ENCODE results near the gene GRK6.

Gene GRK6

DNA sequence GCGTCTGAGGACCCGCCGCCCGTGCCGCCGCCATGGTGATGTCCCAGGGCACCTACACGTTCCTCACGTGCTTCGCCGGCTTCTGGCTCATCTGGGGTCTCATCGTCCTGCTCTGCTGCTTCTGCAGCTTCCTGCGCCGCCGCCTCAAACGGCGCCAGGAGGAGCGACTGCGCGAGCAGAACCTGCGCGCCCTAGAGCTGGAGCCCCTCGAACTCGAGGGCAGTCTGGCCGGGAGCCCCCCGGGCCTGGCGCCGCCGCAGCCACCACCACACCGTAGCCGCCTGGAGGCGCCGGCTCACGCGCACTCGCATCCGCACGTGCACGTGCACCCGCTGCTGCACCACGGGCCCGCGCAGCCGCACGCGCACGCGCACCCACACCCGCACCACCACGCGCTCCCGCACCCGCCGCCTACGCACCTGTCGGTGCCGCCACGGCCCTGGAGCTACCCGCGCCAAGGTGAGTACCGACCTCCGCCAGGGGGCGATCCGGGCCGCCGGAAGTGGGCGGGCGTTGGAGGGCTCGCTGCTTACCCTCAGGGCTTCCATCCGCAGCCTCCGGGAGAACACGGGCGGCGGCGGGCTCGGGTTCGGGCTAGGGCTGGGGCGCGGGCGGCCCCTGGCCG lies 28.7 kb downstream of the GRK6 start (continued):
- TF ChIP-seq KLF9 (tag by site-specific recombination; IDR thresholded peaks at IDR 0.05; ENCODE audit: low read depth) (no peak), ZNF248 (tag by site-specific recombination; IDR thresholded peaks at IDR 0.05) (no peak), ZNF140 (tag by site-specific recombination; IDR thresholded peaks at IDR 0.05) (no peak), ZFP3 (tag by site-specific recombination; IDR thresholded peaks at IDR 0.05; ENCODE audit: low read depth) (no peak), HOXD13 (CRISPR knock-in tag; IDR thresholded peaks at IDR 0.05; ENCODE audit: borderline replicate concordance) (no peak), ZNF133 (tag by site-specific recombination; IDR thresholded peaks at IDR 0.05) (no peak), ZNF747 (tag by site-specific recombination; IDR thresholded peaks at IDR 0.05) (no peak), ZNF776 (tag by site-specific recombination; IDR thresholded peaks at IDR 0.05; ENCODE audit: borderline replicate concordance) (no peak), ZNF214 (tag by site-specific recombination; IDR thresholded peaks at IDR 0.05; ENCODE audit: borderline replicate concordance) (no peak), MYNN (tag by site-specific recombination; IDR thresholded peaks at IDR 0.05; ENCODE audit: borderline replicate concordance) (no peak; the same call in 1 of the 2 replicates), BCL11A (tag by site-specific recombination; IDR thresholded peaks at IDR 0.05; ENCODE audit: low read depth) (no peak; the same call in 1 of the 2 replicates), TRIM28 (IDR thresholded peaks at IDR 0.05; ENCODE audit: borderline replicate concordance, low read length) (no peak), ZNF473 (tag by site-specific recombination; IDR thresholded peaks at IDR 0.05) (no peak), ZNF121 (tag by site-specific recombination; IDR thresholded peaks at IDR 0.05) (no peak), ZXDB (tag by site-specific recombination; IDR thresholded peaks at IDR 0.05) (0 out of 2 replicates have a peak, but pooled peaks have one; percentile 72), ZNF24 (tag by site-specific recombination; IDR thresholded peaks at IDR 0.05) (no peak), ZNF423 (tag by site-specific recombination; IDR thresholded peaks at IDR 0.05) (no peak), ZNF596 (tag by site-specific recombination; IDR thresholded peaks at IDR 0.05) (peak; percentile 49; the same call in 1 of the 2 replicates), ZSCAN16 (tag by site-specific recombination; IDR thresholded peaks at IDR 0.05) (no peak), SETDB1 (IDR thresholded peaks at IDR 0.05; ENCODE audit: insufficient read length, low read length) (no peak), ZNF433 (tag by site-specific recombination; IDR thresholded peaks at IDR 0.05; ENCODE audit: low read depth) (no peak), ZNF777 (tag by site-specific recombination; IDR thresholded peaks at IDR 0.05; ENCODE audit: borderline replicate concordance) (peak; percentile 94)
- TF ChIP-seq, protein P1, sequence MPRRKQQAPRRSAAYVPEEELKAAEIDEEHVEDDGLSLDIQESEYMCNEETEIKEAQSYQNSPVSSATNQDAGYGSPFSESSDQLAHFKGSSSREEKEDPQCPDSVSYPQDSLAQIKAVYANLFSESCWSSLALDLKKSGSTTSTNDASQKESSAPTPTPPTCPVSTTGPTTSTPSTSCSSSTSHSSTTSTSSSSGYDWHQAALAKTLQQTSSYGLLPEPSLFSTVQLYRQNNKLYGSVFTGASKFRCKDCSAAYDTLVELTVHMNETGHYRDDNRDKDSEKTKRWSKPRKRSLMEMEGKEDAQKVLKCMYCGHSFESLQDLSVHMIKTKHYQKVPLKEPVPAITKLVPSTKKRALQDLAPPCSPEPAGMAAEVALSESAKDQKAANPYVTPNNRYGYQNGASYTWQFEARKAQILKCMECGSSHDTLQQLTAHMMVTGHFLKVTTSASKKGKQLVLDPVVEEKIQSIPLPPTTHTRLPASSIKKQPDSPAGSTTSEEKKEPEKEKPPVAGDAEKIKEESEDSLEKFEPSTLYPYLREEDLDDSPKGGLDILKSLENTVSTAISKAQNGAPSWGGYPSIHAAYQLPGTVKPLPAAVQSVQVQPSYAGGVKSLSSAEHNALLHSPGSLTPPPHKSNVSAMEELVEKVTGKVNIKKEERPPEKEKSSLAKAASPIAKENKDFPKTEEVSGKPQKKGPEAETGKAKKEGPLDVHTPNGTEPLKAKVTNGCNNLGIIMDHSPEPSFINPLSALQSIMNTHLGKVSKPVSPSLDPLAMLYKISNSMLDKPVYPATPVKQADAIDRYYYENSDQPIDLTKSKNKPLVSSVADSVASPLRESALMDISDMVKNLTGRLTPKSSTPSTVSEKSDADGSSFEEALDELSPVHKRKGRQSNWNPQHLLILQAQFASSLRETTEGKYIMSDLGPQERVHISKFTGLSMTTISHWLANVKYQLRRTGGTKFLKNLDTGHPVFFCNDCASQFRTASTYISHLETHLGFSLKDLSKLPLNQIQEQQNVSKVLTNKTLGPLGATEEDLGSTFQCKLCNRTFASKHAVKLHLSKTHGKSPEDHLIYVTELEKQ (tag by site-specific recombination; IDR thresholded peaks at IDR 0.05; ENCODE audit: borderline replicate concordance), result 0 out of 2 replicates have a peak, but pooled peaks have one; percentile 29
- TF ChIP-seq, protein P2, sequence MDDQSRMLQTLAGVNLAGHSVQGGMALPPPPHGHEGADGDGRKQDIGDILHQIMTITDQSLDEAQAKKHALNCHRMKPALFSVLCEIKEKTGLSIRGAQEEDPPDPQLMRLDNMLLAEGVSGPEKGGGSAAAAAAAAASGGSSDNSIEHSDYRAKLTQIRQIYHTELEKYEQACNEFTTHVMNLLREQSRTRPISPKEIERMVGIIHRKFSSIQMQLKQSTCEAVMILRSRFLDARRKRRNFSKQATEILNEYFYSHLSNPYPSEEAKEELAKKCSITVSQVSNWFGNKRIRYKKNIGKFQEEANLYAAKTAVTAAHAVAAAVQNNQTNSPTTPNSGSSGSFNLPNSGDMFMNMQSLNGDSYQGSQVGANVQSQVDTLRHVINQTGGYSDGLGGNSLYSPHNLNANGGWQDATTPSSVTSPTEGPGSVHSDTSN (CRISPR knock-in tag; IDR thresholded peaks at IDR 0.05), result no peak; the same call in 1 of the 2 replicates
- TF ChIP-seq, protein P3, sequence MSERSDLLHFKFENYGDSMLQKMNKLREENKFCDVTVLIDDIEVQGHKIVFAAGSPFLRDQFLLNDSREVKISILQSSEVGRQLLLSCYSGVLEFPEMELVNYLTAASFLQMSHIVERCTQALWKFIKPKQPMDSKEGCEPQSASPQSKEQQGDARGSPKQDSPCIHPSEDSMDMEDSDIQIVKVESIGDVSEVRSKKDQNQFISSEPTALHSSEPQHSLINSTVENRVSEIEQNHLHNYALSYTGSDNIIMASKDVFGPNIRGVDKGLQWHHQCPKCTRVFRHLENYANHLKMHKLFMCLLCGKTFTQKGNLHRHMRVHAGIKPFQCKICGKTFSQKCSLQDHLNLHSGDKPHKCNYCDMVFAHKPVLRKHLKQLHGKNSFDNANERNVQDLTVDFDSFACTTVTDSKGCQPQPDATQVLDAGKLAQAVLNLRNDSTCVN (tag by site-specific recombination; optimal IDR thresholded peaks at IDR 0.05), result peak; percentile 95
- TF ChIP-seq, protein P4, sequence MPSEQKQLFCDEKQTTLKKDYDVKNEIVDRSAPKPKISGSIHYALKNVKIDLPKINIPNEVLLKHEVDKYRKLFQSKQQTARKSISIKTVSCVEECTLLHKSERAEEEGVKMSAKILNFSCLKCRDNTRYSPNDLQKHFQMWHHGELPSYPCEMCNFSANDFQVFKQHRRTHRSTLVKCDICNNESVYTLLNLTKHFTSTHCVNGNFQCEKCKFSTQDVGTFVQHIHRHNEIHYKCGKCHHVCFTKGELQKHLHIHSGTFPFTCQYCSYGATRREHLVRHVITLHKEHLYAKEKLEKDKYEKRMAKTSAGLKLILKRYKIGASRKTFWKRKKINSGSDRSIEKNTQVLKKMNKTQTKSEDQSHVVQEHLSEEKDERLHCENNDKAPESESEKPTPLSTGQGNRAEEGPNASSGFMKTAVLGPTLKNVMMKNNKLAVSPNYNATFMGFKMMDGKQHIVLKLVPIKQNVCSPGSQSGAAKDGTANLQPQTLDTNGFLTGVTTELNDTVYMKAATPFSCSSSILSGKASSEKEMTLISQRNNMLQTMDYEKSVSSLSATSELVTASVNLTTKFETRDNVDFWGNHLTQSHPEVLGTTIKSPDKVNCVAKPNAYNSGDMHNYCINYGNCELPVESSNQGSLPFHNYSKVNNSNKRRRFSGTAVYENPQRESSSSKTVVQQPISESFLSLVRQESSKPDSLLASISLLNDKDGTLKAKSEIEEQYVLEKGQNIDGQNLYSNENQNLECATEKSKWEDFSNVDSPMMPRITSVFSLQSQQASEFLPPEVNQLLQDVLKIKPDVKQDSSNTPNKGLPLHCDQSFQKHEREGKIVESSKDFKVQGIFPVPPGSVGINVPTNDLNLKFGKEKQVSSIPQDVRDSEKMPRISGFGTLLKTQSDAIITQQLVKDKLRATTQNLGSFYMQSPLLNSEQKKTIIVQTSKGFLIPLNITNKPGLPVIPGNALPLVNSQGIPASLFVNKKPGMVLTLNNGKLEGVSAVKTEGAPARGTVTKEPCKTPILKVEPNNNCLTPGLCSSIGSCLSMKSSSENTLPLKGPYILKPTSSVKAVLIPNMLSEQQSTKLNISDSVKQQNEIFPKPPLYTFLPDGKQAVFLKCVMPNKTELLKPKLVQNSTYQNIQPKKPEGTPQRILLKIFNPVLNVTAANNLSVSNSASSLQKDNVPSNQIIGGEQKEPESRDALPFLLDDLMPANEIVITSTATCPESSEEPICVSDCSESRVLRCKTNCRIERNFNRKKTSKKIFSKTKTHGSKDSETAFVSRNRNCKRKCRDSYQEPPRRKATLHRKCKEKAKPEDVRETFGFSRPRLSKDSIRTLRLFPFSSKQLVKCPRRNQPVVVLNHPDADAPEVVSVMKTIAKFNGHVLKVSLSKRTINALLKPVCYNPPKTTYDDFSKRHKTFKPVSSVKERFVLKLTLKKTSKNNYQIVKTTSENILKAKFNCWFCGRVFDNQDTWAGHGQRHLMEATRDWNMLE (tag by site-specific recombination; conservative IDR thresholded peaks at IDR 0.05; ENCODE audit: low read depth), result no peak
- TF ChIP-seq, protein P5, sequence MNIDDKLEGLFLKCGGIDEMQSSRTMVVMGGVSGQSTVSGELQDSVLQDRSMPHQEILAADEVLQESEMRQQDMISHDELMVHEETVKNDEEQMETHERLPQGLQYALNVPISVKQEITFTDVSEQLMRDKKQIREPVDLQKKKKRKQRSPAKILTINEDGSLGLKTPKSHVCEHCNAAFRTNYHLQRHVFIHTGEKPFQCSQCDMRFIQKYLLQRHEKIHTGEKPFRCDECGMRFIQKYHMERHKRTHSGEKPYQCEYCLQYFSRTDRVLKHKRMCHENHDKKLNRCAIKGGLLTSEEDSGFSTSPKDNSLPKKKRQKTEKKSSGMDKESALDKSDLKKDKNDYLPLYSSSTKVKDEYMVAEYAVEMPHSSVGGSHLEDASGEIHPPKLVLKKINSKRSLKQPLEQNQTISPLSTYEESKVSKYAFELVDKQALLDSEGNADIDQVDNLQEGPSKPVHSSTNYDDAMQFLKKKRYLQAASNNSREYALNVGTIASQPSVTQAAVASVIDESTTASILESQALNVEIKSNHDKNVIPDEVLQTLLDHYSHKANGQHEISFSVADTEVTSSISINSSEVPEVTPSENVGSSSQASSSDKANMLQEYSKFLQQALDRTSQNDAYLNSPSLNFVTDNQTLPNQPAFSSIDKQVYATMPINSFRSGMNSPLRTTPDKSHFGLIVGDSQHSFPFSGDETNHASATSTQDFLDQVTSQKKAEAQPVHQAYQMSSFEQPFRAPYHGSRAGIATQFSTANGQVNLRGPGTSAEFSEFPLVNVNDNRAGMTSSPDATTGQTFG (tag by site-specific recombination; IDR thresholded peaks at IDR 0.05; ENCODE audit: borderline replicate concordance), result no peak
